Activated CD4-positive, alpha-beta T cell treated with anti-CD3 and anti-CD28 coated beads, Interleukin-2, Interleukin-4, amounts not matched to agents 100 ng/mL and 50 ng/mL, durations not matched to agents 16 hours and 8 hours (primary cell): Measurements from ENCODE around the gene RGS12.
A peak's percentile ranks its signal among the peaks of the same experiment; 100 is the strongest.

ENCODE experiments used
- DNase-seq: peaks from one replicate; pipeline ENCODE4 v3.0.0-alpha.2; 2020; ENCODE audit warnings: low spot score

Gene RGS12

GRCh38 chr4:3292571-3293400 is at the start of gene RGS12:
Gene RGS12, plus strand, starts transcription at chr4:3293021. Its CDS starts 23,150 bp downstream, at chr4:3316171.
- peak; percentile 87 for DNase-seq

GRCh38 chr4:3243136-3243780 is 49.6 kb upstream of the RGS12 start:
- DNase-seq = no peak

- no peak for DNase-seq
Measured at GRCh38 chr4:3244002-3244401, 48.8 kb upstream of the RGS12 start.

- no peak for DNase-seq
Measured at GRCh38 chr4:3244747-3245146, 48.1 kb upstream of the RGS12 start.

- DNase-seq = no peak
Measured at GRCh38 chr4:3245676-3246075, 47.1 kb upstream of the RGS12 start.

- DNase-seq = no peak
Measured at GRCh38 chr4:3246458-3247398, 46.1 kb upstream of the RGS12 start.

GRCh38 chr4:3247399-3248177 is 45.2 kb upstream of the RGS12 start:
- no peak for DNase-seq

- no peak for DNase-seq
Measured at GRCh38 chr4:3248178-3248480, 44.7 kb upstream of the RGS12 start.

GRCh38 chr4:3248811-3249661 is 43.8 kb upstream of the RGS12 start, which contains the start of gene MSANTD1:
Gene MSANTD1, plus strand, starts transcription at chr4:3249159. Its CDS starts 64 bp downstream, at chr4:3249223.
- no peak for DNase-seq

GRCh38 chr4:3249711-3250437 is 42.9 kb upstream of the RGS12 start:
- DNase-seq = no peak

GRCh38 chr4:3250438-3250955 is 42.3 kb upstream of the RGS12 start:
- no peak for DNase-seq

- no peak for DNase-seq
Measured at GRCh38 chr4:3250956-3251690, 41.7 kb upstream of the RGS12 start.

GRCh38 chr4:3251691-3252479 is 40.9 kb upstream of the RGS12 start:
- no peak for DNase-seq

GRCh38 chr4:3252480-3252828 is 40.4 kb upstream of the RGS12 start:
- DNase-seq = no peak

- no peak for DNase-seq
Measured at GRCh38 chr4:3252831-3253641, 39.8 kb upstream of the RGS12 start.

GRCh38 chr4:3253808-3254207 is 39.0 kb upstream of the RGS12 start:
- no peak for DNase-seq

- DNase-seq = no peak
Measured at GRCh38 chr4:3254302-3255131, 38.3 kb upstream of the RGS12 start.
